Activated CD4-positive, alpha-beta T cell treated with anti-CD3 and anti-CD28 coated beads, Interleukin-2, amount 50 U/mL, for 4 hours (primary cell): ENCODE data around the gene PNKP.

Source experiments
- DNase-seq, 2 experiments: peaks; one replicate each; pipeline ENCODE4 v3.0.0-alpha.2; 2020

The PNKP gene

GRCh38 chr19:49874503-49875157 lies 7.3 kb upstream of the PNKP start:
- no peak for DNase-seq

- no peak for DNase-seq
These were observed 6.5 kb upstream of the PNKP start for GRCh38 chr19:49873834-49874233.

- no peak for DNase-seq
These were observed 5.7 kb upstream of the PNKP start for GRCh38 chr19:49873129-49873521.

GRCh38 chr19:49872245-49873128 lies 5.1 kb upstream of the PNKP start:
- no peak for DNase-seq

- no peak for DNase-seq
These were observed 4.1 kb upstream of the PNKP start for GRCh38 chr19:49871349-49871985.

- DNase-seq, result no peak
These were observed 3.0 kb upstream of the PNKP start for GRCh38 chr19:49870309-49870901.

GRCh38 chr19:49869484-49870308 lies 2.3 kb upstream of the PNKP start:
- DNase-seq, result peak; percentile 81 to 84

- no peak for DNase-seq
These were observed 1.7 kb upstream of the PNKP start for GRCh38 chr19:49869009-49869483.

- no peak for DNase-seq
These were observed 2.5 kb downstream of the PNKP start for GRCh38 chr19:49864890-49865289.

- no peak for DNase-seq
These were observed 3.4 kb downstream of the PNKP start for GRCh38 chr19:49863935-49864320.

GRCh38 chr19:49863254-49863934 lies 4.0 kb downstream of the PNKP start:
- no peak for DNase-seq

GRCh38 chr19:49862391-49863253 lies 4.8 kb downstream of the PNKP start:
- DNase-seq, result no peak

GRCh38 chr19:49861541-49862378 lies 5.6 kb downstream of the PNKP start:
- no peak for DNase-seq

- DNase-seq, result no peak
These were observed 6.3 kb downstream of the PNKP start for GRCh38 chr19:49861107-49861506.

GRCh38 chr19:49860336-49861102 lies 6.9 kb downstream of the PNKP start:
- DNase-seq, result no peak

- no peak for DNase-seq
These were observed 7.6 kb downstream of the PNKP start for GRCh38 chr19:49859682-49860335.

GRCh38 chr19:49858088-49858985 lies 9.0 kb downstream of the PNKP start:
- DNase-seq, result no peak

GRCh38 chr19:49857838-49858087 lies 9.6 kb downstream of the PNKP start:
- no peak for DNase-seq
